ENCODE results near the gene SVOP. TPM values are rescaled to one million over a fixed set of nuclear protein-coding genes. Genes with fewer than 3 reads are reported as not detected.
"Not testable (repeated sequence)": the region's sequence is repeated elsewhere in the genome, so short reads cannot be mapped to it uniquely, and the experiment has no call there.

SVOP gene
- total RNA-seq, 1 donor from 2014 or later = not detected

- no peaks in the 10 kb centered on the region for H3K9me3 ChIP-seq
- H3K27me3 ChIP-seq = peaks cover 5% of the 10 kb centered on the region
- TF ChIP-seq, protein P1, sequence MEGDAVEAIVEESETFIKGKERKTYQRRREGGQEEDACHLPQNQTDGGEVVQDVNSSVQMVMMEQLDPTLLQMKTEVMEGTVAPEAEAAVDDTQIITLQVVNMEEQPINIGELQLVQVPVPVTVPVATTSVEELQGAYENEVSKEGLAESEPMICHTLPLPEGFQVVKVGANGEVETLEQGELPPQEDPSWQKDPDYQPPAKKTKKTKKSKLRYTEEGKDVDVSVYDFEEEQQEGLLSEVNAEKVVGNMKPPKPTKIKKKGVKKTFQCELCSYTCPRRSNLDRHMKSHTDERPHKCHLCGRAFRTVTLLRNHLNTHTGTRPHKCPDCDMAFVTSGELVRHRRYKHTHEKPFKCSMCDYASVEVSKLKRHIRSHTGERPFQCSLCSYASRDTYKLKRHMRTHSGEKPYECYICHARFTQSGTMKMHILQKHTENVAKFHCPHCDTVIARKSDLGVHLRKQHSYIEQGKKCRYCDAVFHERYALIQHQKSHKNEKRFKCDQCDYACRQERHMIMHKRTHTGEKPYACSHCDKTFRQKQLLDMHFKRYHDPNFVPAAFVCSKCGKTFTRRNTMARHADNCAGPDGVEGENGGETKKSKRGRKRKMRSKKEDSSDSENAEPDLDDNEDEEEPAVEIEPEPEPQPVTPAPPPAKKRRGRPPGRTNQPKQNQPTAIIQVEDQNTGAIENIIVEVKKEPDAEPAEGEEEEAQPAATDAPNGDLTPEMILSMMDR (IDR thresholded peaks at IDR 0.05) = no peak
- H3K4me3 ChIP-seq = no peak overlapping the region
- no peak for DNase-seq
- intact Hi-C loops (cut with DNase I) = no loop called here
- no peak for ATAC-seq
- H3K27ac ChIP-seq = no peak overlapping the region
- H3K4me1 ChIP-seq = no peaks in the 10 kb centered on the region
- no peaks in the 10 kb centered on the region for H3K36me3 ChIP-seq
Observed at GRCh38 chr12:109036975-109037374, 16.1 kb upstream of the SVOP start.

DNA sequence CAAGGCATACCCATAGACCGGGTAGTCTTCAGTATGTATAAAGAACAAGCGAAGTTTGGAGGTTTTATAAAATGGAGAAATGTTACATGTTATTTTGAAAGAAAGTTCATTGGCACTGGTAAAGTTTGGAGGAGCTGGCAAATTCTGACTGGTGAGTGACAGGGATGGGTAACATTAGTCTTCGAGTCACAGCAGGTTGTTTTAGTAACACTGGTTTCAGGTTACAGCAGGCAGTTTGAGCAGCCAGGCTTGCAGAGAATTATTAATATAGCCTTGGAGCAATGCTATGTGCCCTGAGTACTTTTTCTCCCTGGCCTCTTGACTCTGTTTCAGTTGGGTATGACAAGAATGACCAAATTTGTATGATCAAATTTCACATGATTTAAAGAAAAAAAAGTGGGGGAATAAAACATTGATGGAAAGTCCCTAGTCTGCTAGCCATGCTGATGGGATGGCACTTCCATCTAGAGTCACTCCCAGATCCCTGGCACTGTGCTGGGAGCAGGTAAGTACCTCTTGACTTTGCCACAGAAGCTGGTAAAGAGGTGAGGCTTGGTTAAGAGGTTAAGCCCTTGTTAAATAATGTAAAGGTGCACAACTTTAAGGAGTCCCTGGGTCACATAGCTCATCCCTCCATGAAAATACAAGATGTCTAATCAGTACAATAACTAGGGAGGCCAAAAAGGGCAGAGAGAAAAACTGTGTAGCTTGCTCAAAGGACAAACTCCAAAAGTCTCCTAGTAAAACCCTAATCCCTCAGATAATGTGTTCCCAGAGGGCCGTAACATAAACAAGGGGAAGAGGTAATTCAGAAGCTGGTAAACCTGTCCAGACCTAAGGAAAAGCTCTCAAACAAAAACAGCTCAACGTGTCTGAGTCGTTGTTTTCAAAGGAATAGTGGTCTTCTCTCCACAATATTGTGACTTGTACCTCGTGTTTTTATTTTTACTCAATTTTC lies 12.7 kb upstream of the SVOP start:
- Histone ChIP-seq H3K27me3 (no peaks in the 10 kb centered on the region), H3K4me1 (no peaks in the 10 kb centered on the region), H3K9me3 (no peaks in the 10 kb centered on the region), H3K4me3 (no peak overlapping the region), H3K36me3 (no peaks in the 10 kb centered on the region), H3K27ac (no peak overlapping the region)
- ATAC-seq = no peak
- intact Hi-C loops (cut with DNase I) = no loop called here
- no peak for DNase-seq
- TF ChIP-seq, protein P1 (IDR thresholded peaks at IDR 0.05) = no peak

GRCh38 chr12:109029411-109029810 lies 8.5 kb upstream of the SVOP start:
- Histone ChIP-seq H3K27me3 (no peaks in the 10 kb centered on the region), H3K27ac (no peak overlapping the region), H3K36me3 (no peaks in the 10 kb centered on the region), H3K9me3 (no peaks in the 10 kb centered on the region), H3K4me1 (no peaks in the 10 kb centered on the region), H3K4me3 (no peak overlapping the region)
- TF ChIP-seq, protein P1 (IDR thresholded peaks at IDR 0.05) = no peak
- DNase-seq (no peak), ATAC-seq (no peak)
- intact Hi-C loops (cut with DNase I) = no loop called here

DNA sequence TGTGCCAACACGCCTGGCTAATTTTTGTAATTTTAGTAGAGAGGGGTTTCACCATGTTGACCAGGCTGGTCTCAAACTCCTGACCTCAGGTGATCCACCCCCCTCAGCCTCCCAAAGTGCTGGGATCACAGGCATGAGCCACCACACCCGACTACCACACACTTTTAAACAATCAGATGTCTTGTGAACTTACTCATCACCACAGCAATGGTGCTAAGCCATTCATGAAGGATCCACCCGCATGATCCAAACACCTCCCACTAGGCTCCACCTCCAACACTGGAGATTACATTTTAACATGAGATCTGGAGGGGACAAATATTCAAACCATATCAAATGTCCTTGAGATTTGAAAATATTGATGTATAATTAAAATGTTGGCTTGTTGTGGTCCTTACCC lies 7.8 kb upstream of the SVOP start:
- H3K27ac ChIP-seq; intact Hi-C loops (cut with DNase I); H3K36me3 ChIP-seq; ATAC-seq; H3K27me3 ChIP-seq; H3K4me3 ChIP-seq; DNase-seq; H3K9me3 ChIP-seq; H3K4me1 ChIP-seq: not testable (repeated sequence)

GRCh38 chr12:109027767-109028166 lies 6.9 kb upstream of the SVOP start:
- Histone ChIP-seq H3K4me3 (no peak overlapping the region), H3K27ac (no peak overlapping the region), H3K36me3 (no peaks in the 10 kb centered on the region), H3K9me3 (no peaks in the 10 kb centered on the region), H3K27me3 (no peaks in the 10 kb centered on the region), H3K4me1 (no peaks in the 10 kb centered on the region)
- no peak for DNase-seq
- TF ChIP-seq, protein P1 (IDR thresholded peaks at IDR 0.05) = no peak
- ATAC-seq = no peak
- intact Hi-C loops (cut with DNase I) = no loop called here

DNA sequence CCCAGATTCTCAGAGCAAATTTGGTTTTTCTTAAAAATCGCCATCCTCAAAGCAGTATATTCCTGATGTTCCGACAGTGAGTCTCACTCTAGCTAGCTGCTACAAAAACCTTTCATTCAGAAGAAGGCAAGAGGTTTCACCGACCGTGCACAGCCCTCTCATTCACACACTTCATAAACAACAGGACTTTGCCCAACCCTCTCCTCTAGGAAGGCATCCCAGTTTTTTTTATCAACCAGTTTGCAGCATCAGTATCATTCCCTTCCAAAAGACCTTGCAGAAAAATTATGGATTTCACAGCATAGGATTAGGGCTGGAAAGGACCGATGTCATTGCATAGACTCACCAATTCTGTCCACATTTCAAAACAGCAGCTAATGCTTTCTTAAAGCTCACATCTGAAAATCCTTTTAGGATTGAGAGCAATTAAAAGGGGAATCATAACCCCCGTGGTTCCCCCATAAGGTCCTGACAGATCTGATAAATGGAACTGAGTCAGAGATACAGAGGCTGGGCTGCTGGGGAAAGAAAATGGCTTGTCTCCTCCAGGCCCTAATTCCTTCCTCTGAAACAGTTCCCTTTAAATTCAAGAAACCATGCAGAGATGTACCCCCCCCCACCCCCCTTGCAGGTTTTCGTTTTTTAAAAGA lies 597 bp downstream of the SVOP start:
- Histone ChIP-seq H3K36me3 (no peaks in the 10 kb centered on the region), H3K27ac (no peak overlapping the region), H3K9me3 (no peaks in the 10 kb centered on the region), H3K27me3 (no peaks in the 10 kb centered on the region), H3K4me1 (peaks cover 4% of the 10 kb centered on the region), H3K4me3 (no peak overlapping the region)
- ATAC-seq = no peak
- TF ChIP-seq, protein P1 (IDR thresholded peaks at IDR 0.05) = no peak
- no peak for DNase-seq
- intact Hi-C loops (cut with DNase I) = no loop called here

All from upper lobe of right lung (tissue), 1 donor.